Measurements from ENCODE around the gene SIK1. TPM values are rescaled to one million over a fixed set of nuclear protein-coding genes. Genes with fewer than 3 reads are reported as not detected.
A peak's percentile ranks its signal among the peaks of the same experiment; 100 is the strongest.
"Not testable (repeated sequence)": the region's sequence is repeated elsewhere in the genome, so short reads cannot be mapped to it uniquely, and the experiment has no call there.

Gene SIK1
- total RNA-seq, 2 experiments from 2014 or later = 314 to 317 TPM

DNA sequence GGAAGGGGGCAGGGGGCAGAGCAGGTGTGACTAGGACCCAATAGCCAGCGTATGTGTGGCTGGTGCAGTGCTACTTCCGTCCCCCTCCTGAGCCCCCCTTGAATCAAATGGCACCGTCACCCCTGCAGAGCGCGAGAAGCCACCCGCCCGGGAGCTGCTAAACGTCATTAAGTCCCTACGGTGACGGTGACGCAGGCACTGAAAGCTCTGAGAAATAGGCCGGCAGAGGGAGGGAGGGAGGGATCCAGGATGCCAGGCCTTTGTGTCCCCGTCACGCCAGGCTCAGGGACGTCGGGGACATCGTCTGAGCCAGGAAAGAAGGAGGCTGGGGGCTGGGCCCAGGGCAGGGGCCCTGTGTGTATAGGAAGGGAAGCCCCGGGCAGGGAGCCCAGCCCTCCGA lies 43.6 kb downstream of the SIK1 start:
- H3K27me3 ChIP-seq (ENCODE audit: control insufficient read depth in 1 of 2, insufficient read depth in 2 of 2, low read length in 2 of 2); H3K9me3 ChIP-seq (ENCODE audit: control insufficient read depth in 1 of 2, insufficient read depth in 1 of 2, low read length in 2 of 2); CTCF ChIA-PET; H3K36me3 ChIP-seq (ENCODE audit: insufficient read depth, low read length); H3K4me3 Mint-ChIP-seq; H3K27me3 Mint-ChIP-seq; DNase-seq; H3K27ac ChIP-seq (ENCODE audit: low read depth in 1 of 2, low read length in 2 of 2); H3K4me3 ChIP-seq (ENCODE audit: low read length); H3K4me1 ChIP-seq (ENCODE audit: insufficient read depth, low read length); H3K27ac Mint-ChIP-seq; intact Hi-C loops (cut with DNase I, micrococcal nuclease); H3K4me1 Mint-ChIP-seq (ENCODE audit: low read depth); H3K9me3 Mint-ChIP-seq; POLR2A ChIA-PET; H3K36me3 Mint-ChIP-seq (ENCODE audit: low read depth): not testable (repeated sequence)
- ATAC-seq (ENCODE audit: poor library complexity) = peak; percentile 87

DNA sequence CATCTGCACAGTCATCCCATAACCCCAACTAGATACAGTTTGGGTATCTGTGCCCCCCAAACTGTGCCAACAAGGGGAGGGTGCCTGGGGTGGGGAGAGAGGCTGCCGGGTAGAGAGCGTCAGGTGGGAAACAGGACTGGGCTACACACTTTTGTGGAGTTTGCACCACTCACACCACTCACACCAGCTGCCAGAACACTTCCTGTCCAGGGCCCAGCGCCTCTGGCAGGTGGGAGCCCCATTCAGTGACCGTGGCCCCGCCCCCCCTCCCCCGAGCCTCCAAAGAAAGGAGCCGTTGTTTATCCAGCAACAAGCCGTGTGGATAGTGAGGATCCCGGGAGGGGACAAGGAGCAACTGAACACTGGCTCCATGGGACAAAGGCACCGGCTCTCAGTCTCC lies 44.0 kb downstream of the SIK1 start:
- intact Hi-C loops (cut with DNase I, micrococcal nuclease); POLR2A ChIA-PET; H3K4me1 ChIP-seq (ENCODE audit: insufficient read depth, low read length); H3K27me3 Mint-ChIP-seq; H3K27me3 ChIP-seq (ENCODE audit: control insufficient read depth in 1 of 2, insufficient read depth in 2 of 2, low read length in 2 of 2); H3K9me3 ChIP-seq (ENCODE audit: control insufficient read depth in 1 of 2, insufficient read depth in 1 of 2, low read length in 2 of 2); H3K9me3 Mint-ChIP-seq; DNase-seq; H3K27ac ChIP-seq (ENCODE audit: low read depth in 1 of 2, low read length in 2 of 2); H3K4me1 Mint-ChIP-seq (ENCODE audit: low read depth); ATAC-seq (ENCODE audit: poor library complexity); CTCF ChIA-PET; H3K4me3 ChIP-seq (ENCODE audit: low read length); H3K27ac Mint-ChIP-seq; H3K36me3 Mint-ChIP-seq (ENCODE audit: low read depth); H3K4me3 Mint-ChIP-seq; H3K36me3 ChIP-seq (ENCODE audit: insufficient read depth, low read length): not testable (repeated sequence)

DNA sequence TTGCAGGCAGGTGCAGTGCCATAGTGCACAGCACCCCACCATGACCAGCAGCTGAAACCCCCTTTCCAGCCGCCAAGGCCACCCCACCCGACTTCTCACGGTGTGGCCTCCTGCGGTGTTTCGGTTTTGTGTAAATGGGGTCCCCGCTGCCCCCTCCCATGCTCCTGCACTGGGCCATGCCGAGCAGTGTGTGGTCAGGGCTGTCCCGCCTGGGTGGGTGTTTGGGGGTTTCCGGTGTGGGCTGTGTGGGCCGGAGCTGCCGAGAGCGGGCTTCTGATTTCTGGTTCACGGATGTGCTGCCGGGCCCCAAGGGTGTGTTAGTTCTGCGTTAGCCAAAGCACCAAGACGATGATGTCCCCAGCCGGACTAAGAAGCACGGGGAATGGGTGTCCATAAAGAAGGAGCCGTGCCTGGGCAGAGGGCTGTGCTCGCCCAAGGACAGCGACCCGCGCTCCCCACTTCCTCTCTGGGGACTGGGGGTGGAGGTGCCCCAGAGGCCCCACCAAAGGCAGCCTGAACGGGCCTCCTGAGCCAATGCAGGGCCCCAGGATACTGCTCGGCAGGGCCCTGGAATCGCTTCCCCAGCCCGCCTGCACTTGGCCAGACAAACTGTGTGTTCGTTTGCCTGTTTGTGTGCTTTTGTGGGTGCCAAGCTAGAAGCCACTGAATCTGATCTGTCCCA lies 45.9 kb downstream of the SIK1 start:
- H3K27ac Mint-ChIP-seq; H3K4me3 Mint-ChIP-seq; CTCF ChIA-PET; intact Hi-C loops (cut with DNase I, micrococcal nuclease); H3K9me3 ChIP-seq (ENCODE audit: control insufficient read depth in 1 of 2, insufficient read depth in 1 of 2, low read length in 2 of 2); H3K4me3 ChIP-seq (ENCODE audit: low read length); H3K9me3 Mint-ChIP-seq; H3K36me3 ChIP-seq (ENCODE audit: insufficient read depth, low read length); ATAC-seq (ENCODE audit: poor library complexity); POLR2A ChIA-PET; H3K27ac ChIP-seq (ENCODE audit: low read depth in 1 of 2, low read length in 2 of 2); H3K4me1 Mint-ChIP-seq (ENCODE audit: low read depth); H3K27me3 ChIP-seq (ENCODE audit: control insufficient read depth in 1 of 2, insufficient read depth in 2 of 2, low read length in 2 of 2); H3K36me3 Mint-ChIP-seq (ENCODE audit: low read depth); H3K4me1 ChIP-seq (ENCODE audit: insufficient read depth, low read length); H3K27me3 Mint-ChIP-seq; DNase-seq: not testable (repeated sequence)

DNA sequence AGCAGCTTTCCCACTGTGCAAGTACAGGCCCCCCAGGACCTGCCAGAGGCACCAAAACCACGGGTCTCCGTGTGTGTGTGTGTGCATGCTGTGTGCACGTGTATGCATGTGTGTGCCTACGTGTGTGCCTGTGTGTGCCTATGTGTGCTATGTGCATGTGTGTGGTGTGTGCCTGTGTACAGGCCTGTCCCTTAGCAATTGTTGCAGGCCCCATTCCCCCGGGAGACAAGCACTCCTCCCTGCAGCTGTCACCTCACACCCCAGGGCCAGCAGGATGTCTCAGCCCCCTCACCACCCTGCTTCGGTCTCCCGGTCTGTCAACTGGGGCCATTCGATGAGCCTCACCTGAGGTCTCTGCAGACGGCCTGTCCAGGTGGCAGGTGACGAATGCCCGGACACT lies 46.6 kb downstream of the SIK1 start:
- H3K27ac ChIP-seq (ENCODE audit: low read depth in 1 of 2, low read length in 2 of 2); H3K27me3 ChIP-seq (ENCODE audit: control insufficient read depth in 1 of 2, insufficient read depth in 2 of 2, low read length in 2 of 2): not testable (repeated sequence)

DNA sequence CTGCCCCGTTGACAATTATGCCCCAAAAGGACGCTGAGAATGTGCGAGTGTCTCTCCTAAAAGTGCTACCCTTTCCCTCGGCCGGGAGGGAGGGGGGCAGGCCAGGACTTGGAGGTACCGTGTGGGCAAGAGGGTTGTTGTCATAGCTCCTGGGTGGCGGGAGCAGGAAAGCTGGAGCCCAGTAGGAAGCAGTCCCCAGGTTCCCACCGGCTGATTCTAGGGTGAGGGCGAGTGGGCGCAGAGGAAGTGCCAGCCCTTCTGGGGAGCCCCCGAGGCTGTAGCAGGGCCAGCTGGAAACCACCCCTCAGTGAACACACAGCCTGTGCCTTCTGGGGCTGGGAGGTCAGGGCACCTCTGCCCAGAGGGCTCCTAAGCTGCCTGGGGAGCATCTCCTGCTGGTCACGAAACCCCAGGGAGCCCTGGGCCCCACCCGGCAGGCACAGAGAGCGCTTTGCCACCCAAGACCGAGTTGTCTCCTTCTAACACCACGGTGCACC lies 47.3 kb downstream of the SIK1 start:
- H3K4me1 Mint-ChIP-seq (ENCODE audit: low read depth); H3K27ac ChIP-seq (ENCODE audit: low read depth in 1 of 2, low read length in 2 of 2); POLR2A ChIA-PET; H3K4me3 Mint-ChIP-seq; H3K36me3 ChIP-seq (ENCODE audit: insufficient read depth, low read length); H3K27ac Mint-ChIP-seq; ATAC-seq (ENCODE audit: poor library complexity); H3K27me3 Mint-ChIP-seq; H3K4me3 ChIP-seq (ENCODE audit: low read length); intact Hi-C loops (cut with DNase I, micrococcal nuclease); H3K27me3 ChIP-seq (ENCODE audit: control insufficient read depth in 1 of 2, insufficient read depth in 2 of 2, low read length in 2 of 2); H3K4me1 ChIP-seq (ENCODE audit: insufficient read depth, low read length); DNase-seq; H3K9me3 Mint-ChIP-seq; CTCF ChIA-PET; H3K9me3 ChIP-seq (ENCODE audit: control insufficient read depth in 1 of 2, insufficient read depth in 1 of 2, low read length in 2 of 2); H3K36me3 Mint-ChIP-seq (ENCODE audit: low read depth): not testable (repeated sequence)

More for the DNA sequence above, 46.6 kb downstream of the SIK1 start:
- H3K36me3 ChIP-seq (ENCODE audit: insufficient read depth, low read length); H3K36me3 Mint-ChIP-seq (ENCODE audit: low read depth); POLR2A ChIA-PET; H3K4me3 Mint-ChIP-seq; H3K9me3 ChIP-seq (ENCODE audit: control insufficient read depth in 1 of 2, insufficient read depth in 1 of 2, low read length in 2 of 2); H3K9me3 Mint-ChIP-seq; DNase-seq; H3K27ac Mint-ChIP-seq; H3K4me1 ChIP-seq (ENCODE audit: insufficient read depth, low read length); H3K4me3 ChIP-seq (ENCODE audit: low read length); CTCF ChIA-PET; H3K27me3 Mint-ChIP-seq; intact Hi-C loops (cut with DNase I, micrococcal nuclease); H3K4me1 Mint-ChIP-seq (ENCODE audit: low read depth); ATAC-seq (ENCODE audit: poor library complexity): not testable (repeated sequence)
